Activated CD4-positive, alpha-beta memory T cell treated with anti-CD3 and anti-CD28 coated beads for 36 hours (primary cell): ENCODE data around the gene HSPG2. TPM values are rescaled to one million over a fixed set of nuclear protein-coding genes. Genes with fewer than 3 reads are reported as not detected.
A peak's percentile ranks its signal among the peaks of the same experiment; 100 is the strongest.
"Not testable (repeated sequence)": the region's sequence is repeated elsewhere in the genome, so short reads cannot be mapped to it uniquely, and the experiment has no call there.

ENCODE experiments used
- CTCF ChIA-PET: fragments of 350-600 bp; sonication (Branson Sonifier 250); formaldehyde crosslinking; loops from one replicate; lab custom pipeline; 2021; ENCODE audit warnings: antibody characterized with exemption, inconsistent platforms; lab: Charles Lee
- POLR2A ChIA-PET: fragments of 350-600 bp; sonication (Branson Sonifier 250); formaldehyde crosslinking; loops from one replicate; lab custom pipeline; 2021; ENCODE audit warnings: antibody characterized with exemption; lab: Charles Lee
- DNase-seq: peaks from one replicate; pipeline ENCODE4 v3.0.0-alpha.2; 2020
- H3K27ac Mint-ChIP-seq: one replicate; pipeline ENCODE4 v1.8.0; 2021; ENCODE audit warnings: mixed read lengths
- H3K27me3 Mint-ChIP-seq: one replicate; pipeline ENCODE4 v1.8.0; 2021; ENCODE audit warnings: mixed read lengths
- H3K36me3 Mint-ChIP-seq: one replicate; pipeline ENCODE4 v1.8.0; 2021; ENCODE audit warnings: mixed read lengths
- H3K4me1 Mint-ChIP-seq: one replicate; pipeline ENCODE4 v1.8.0; 2021; ENCODE audit warnings: low read depth, mixed read lengths
- H3K4me3 Mint-ChIP-seq: one replicate; pipeline ENCODE4 v1.8.0; 2021; ENCODE audit warnings: mild to moderate bottlenecking, mixed read lengths
- H3K9me3 Mint-ChIP-seq: one replicate; pipeline ENCODE4 v1.8.0; 2021; ENCODE audit warnings: mixed read lengths
- intact Hi-C: fragments of 100-400 bp; cut with micrococcal nuclease; formaldehyde crosslinking; loops from one replicate; pipeline ENCODE4 v1.15.1; 2023
- total RNA-seq, 2 experiments: library from RNA; stranded (reverse); gene quantifications; one replicate each; pipeline ENCODE4 v1.2.3, GENCODE V29; 2021

Gene HSPG2
- total RNA-seq, 2 experiments from 2014 or later: 2.8 to 3.7 TPM

GRCh38 chr1:21952786-21953520 lies 15.8 kb upstream of the HSPG2 start:
- Mint-ChIP-seq H3K9me3 (no peaks in the 10 kb centered on the region), H3K36me3 (no peaks in the 10 kb centered on the region), H3K27ac (no peak overlapping the region), H3K27me3 (no peaks in the 10 kb centered on the region), H3K4me3 (no peak overlapping the region), H3K4me1 (peaks cover 22% of the 10 kb centered on the region)
- ChIA-PET POLR2A (no interaction called here), CTCF (no interaction called here)
- DNase-seq: no peak
- intact Hi-C loops: no loop called here

- Mint-ChIP-seq H3K4me1 (peaks cover 5% of the 10 kb centered on the region), H3K27me3 (no peaks in the 10 kb centered on the region), H3K4me3 (no peak overlapping the region), H3K27ac (no peak overlapping the region), H3K9me3 (no peaks in the 10 kb centered on the region), H3K36me3 (no peaks in the 10 kb centered on the region)
- intact Hi-C loops: no loop called here
- ChIA-PET POLR2A (no interaction called here), CTCF (interaction anchor here (1.1 kb wide), 1 partner anchor 12 kb away, joined by 5 read pairs; no protein-coding TSS in a partner anchor)
- DNase-seq: no peak
Observed at GRCh38 chr1:21951226-21951870, 14.2 kb upstream of the HSPG2 start.

- no peak for DNase-seq
- ChIA-PET POLR2A (no interaction called here), CTCF (no interaction called here)
- H3K27me3 Mint-ChIP-seq: no peaks in the 10 kb centered on the region
- H3K4me1 Mint-ChIP-seq: no peaks in the 10 kb centered on the region
- intact Hi-C loops: no loop called here
- no peak overlapping the region for H3K27ac Mint-ChIP-seq
- H3K9me3 Mint-ChIP-seq: no peaks in the 10 kb centered on the region
- no peaks in the 10 kb centered on the region for H3K36me3 Mint-ChIP-seq
- no peak overlapping the region for H3K4me3 Mint-ChIP-seq
Observed at GRCh38 chr1:21950734-21951133, 13.6 kb upstream of the HSPG2 start.

GRCh38 chr1:21946836-21947587 lies 9.9 kb upstream of the HSPG2 start:
- DNase-seq: no peak
- Mint-ChIP-seq H3K9me3 (no peaks in the 10 kb centered on the region), H3K27ac (no peak overlapping the region), H3K4me3 (no peak overlapping the region), H3K36me3 (no peaks in the 10 kb centered on the region), H3K4me1 (no peaks in the 10 kb centered on the region), H3K27me3 (no peaks in the 10 kb centered on the region)
- intact Hi-C loops: no loop called here
- ChIA-PET CTCF (no interaction called here), POLR2A (no interaction called here)

- H3K4me3 Mint-ChIP-seq: no peak overlapping the region
- DNase-seq: no peak
- H3K9me3 Mint-ChIP-seq: no peaks in the 10 kb centered on the region
- H3K4me1 Mint-ChIP-seq: no peaks in the 10 kb centered on the region
- POLR2A ChIA-PET: no interaction called here
- intact Hi-C loops: no loop called here
- no peaks in the 10 kb centered on the region for H3K36me3 Mint-ChIP-seq
- CTCF ChIA-PET: interaction anchor here (0.7 kb wide), 1 partner anchor 81 kb away, joined by 3 read pairs; no protein-coding TSS in a partner anchor
- H3K27me3 Mint-ChIP-seq: no peaks in the 10 kb centered on the region
- H3K27ac Mint-ChIP-seq: no peak overlapping the region
Observed at GRCh38 chr1:21944733-21945073, 7.6 kb upstream of the HSPG2 start.

- POLR2A ChIA-PET, DNase-seq, H3K9me3 Mint-ChIP-seq, H3K4me3 Mint-ChIP-seq, H3K27ac Mint-ChIP-seq, intact Hi-C loops, H3K27me3 Mint-ChIP-seq, H3K4me1 Mint-ChIP-seq, H3K36me3 Mint-ChIP-seq: not testable (repeated sequence)
- CTCF ChIA-PET: interaction anchor here (0.5 to 1.4 kb wide), 4 partner anchors 20 to 65 kb away, joined by 3 to 6 read pairs (median 4); no protein-coding TSS in a partner anchor
Observed at GRCh38 chr1:21942959-21943640, 6.0 kb upstream of the HSPG2 start.

GRCh38 chr1:21942464-21942863 lies 5.4 kb upstream of the HSPG2 start:
- DNase-seq: no peak
- H3K36me3 Mint-ChIP-seq: no peaks in the 10 kb centered on the region
- peaks cover 4% of the 10 kb centered on the region for H3K4me1 Mint-ChIP-seq
- H3K27me3 Mint-ChIP-seq: peaks cover 8% of the 10 kb centered on the region
- H3K9me3 Mint-ChIP-seq: no peaks in the 10 kb centered on the region
- intact Hi-C loops: no loop called here
- no peak overlapping the region for H3K4me3 Mint-ChIP-seq
- CTCF ChIA-PET: interaction anchor here (0.6 to 0.7 kb wide), 2 partner anchors 21 to 61 kb away, joined by 4 read pairs; no protein-coding TSS in a partner anchor
- POLR2A ChIA-PET: no interaction called here
- H3K27ac Mint-ChIP-seq: no peak overlapping the region

- Mint-ChIP-seq H3K9me3 (no peaks in the 10 kb centered on the region), H3K36me3 (no peaks in the 10 kb centered on the region), H3K27me3 (peaks cover 8% of the 10 kb centered on the region), H3K4me1 (peaks cover 7% of the 10 kb centered on the region), H3K4me3 (no peak overlapping the region), H3K27ac (no peak overlapping the region)
- intact Hi-C loops: no loop called here
- ChIA-PET POLR2A (no interaction called here), CTCF (no interaction called here)
- no peak for DNase-seq
Observed at GRCh38 chr1:21941370-21941769, 4.3 kb upstream of the HSPG2 start.

GRCh38 chr1:21940492-21940891 lies 3.4 kb upstream of the HSPG2 start:
- intact Hi-C loops: no loop called here
- no peak overlapping the region for H3K27ac Mint-ChIP-seq
- CTCF ChIA-PET: no interaction called here

GRCh38 chr1:21939650-21940374 lies 2.7 kb upstream of the HSPG2 start:
- no peak overlapping the region for H3K27ac Mint-ChIP-seq
- H3K4me1 Mint-ChIP-seq: peaks cover 8% of the 10 kb centered on the region
- no peak overlapping the region for H3K4me3 Mint-ChIP-seq
- no peak for DNase-seq
- POLR2A ChIA-PET: no interaction called here
- intact Hi-C loops: no loop called here
- H3K9me3 Mint-ChIP-seq: no peaks in the 10 kb centered on the region
- no peaks in the 10 kb centered on the region for H3K36me3 Mint-ChIP-seq
- CTCF ChIA-PET: interaction anchor here (1.5 kb wide), 1 partner anchor 25 kb away, joined by 6 read pairs; no protein-coding TSS in a partner anchor
- peaks cover 12% of the 10 kb centered on the region for H3K27me3 Mint-ChIP-seq

More at GRCh38 chr1:21940492-21940891, 3.4 kb upstream of the HSPG2 start:
- H3K4me1 Mint-ChIP-seq: peaks cover 8% of the 10 kb centered on the region
- POLR2A ChIA-PET: no interaction called here
- no peaks in the 10 kb centered on the region for H3K9me3 Mint-ChIP-seq
- no peak overlapping the region for H3K4me3 Mint-ChIP-seq
- DNase-seq: no peak
- H3K27me3 Mint-ChIP-seq: peaks cover 9% of the 10 kb centered on the region
- no peaks in the 10 kb centered on the region for H3K36me3 Mint-ChIP-seq

GRCh38 chr1:21938732-21939538 lies 1.8 kb upstream of the HSPG2 start:
- H3K36me3 Mint-ChIP-seq: no peaks in the 10 kb centered on the region
- ChIA-PET CTCF (interaction anchor here (1.0 to 1.5 kb wide), 2 partner anchors 25 to 80 kb away, joined by 3 to 6 read pairs; no protein-coding TSS in a partner anchor), POLR2A (no interaction called here)
- H3K9me3 Mint-ChIP-seq: no peaks in the 10 kb centered on the region
- no peak overlapping the region for H3K27ac Mint-ChIP-seq
- no peak for DNase-seq
- H3K4me3 Mint-ChIP-seq: peak overlapping the region; percentile 42
- intact Hi-C loops: no loop called here
- H3K27me3 Mint-ChIP-seq: peaks cover 12% of the 10 kb centered on the region
- H3K4me1 Mint-ChIP-seq: peaks cover 11% of the 10 kb centered on the region
